Panc1 (cell line): ENCODE data around the gene HNRNPD. TPM values are rescaled to one million over a fixed set of nuclear protein-coding genes. Genes with fewer than 3 reads are reported as not detected.

Source experiments
- ATAC-seq: fragments of 200-7000 bp; cut with Tn5 transposase; 2 replicates; pipeline ENCODE4 v1.9.1; 2020; ENCODE audit warnings: mild to moderate bottlenecking, moderate library complexity
- BruUV-seq: library from RNA; stranded (reverse); fragments of 400-500 nt; replicated peaks from 2 replicates; lab custom pipeline; 2021; lab: Mats Ljungman, UMichigan
- CTCF ChIA-PET: fragments of 300-600 bp; sonication (Branson Sonifier 250); formaldehyde crosslinking; loops from one replicate; lab custom pipeline; 2022; ENCODE audit warnings: antibody characterized with exemption; lab: Charles Lee
- POLR2A ChIA-PET: fragments of 300-600 bp; sonication (Branson Sonifier 250); formaldehyde crosslinking; loops from one replicate; lab custom pipeline; 2022; ENCODE audit warnings: antibody characterized with exemption; lab: Charles Lee
- DNase-seq: peaks from one replicate; pipeline ENCODE4 v3.0.0-alpha.2; 2010; ENCODE audit warnings: low read depth, low spot score
- H3K27ac ChIP-seq: 2 replicates; pipeline ENCODE4 v1.5.1; 2011; ENCODE audit warnings: mild to moderate bottlenecking, low read length, inconsistent platforms
- H3K27me3 ChIP-seq: fragments of 200-500 bp; sonication (Bioruptor generic); 2 replicates; pipeline ENCODE4 v1.6.0; 2014; ENCODE audit warnings: low read length, inconsistent platforms; ENCODE audit not compliant: control insufficient read depth, insufficient read depth
- H3K36me3 ChIP-seq: fragments of 200-500 bp; sonication (Bioruptor generic); 2 replicates; pipeline ENCODE4 v1.5.1; 2014; ENCODE audit warnings: inconsistent platforms, mild to moderate bottlenecking, low read length, moderate library complexity; ENCODE audit not compliant: control insufficient read depth, insufficient read depth
- H3K4me1 ChIP-seq: 2 replicates; pipeline ENCODE4 v1.5.1; 2011; ENCODE audit warnings: inconsistent platforms, mild to moderate bottlenecking, low read length, moderate library complexity; ENCODE audit not compliant: control insufficient read depth, insufficient read depth
- H3K4me3 ChIP-seq, 2 experiments: 2 replicates each; pipeline ENCODE4 v1.5.1; 2011 to 2012; ENCODE audit warnings: low read depth in 2 of 2, low read length in 2 of 2, mild to moderate bottlenecking in 2 of 2, inconsistent platforms in 1 of 2, moderate library complexity in 1 of 2
- H3K9me3 ChIP-seq: fragments of 200-500 bp; sonication (Bioruptor generic); 2 replicates; pipeline ENCODE4 v1.5.1; 2014; ENCODE audit warnings: low read depth, mild to moderate bottlenecking, inconsistent platforms, low read length, moderate library complexity; ENCODE audit not compliant: control insufficient read depth, insufficient read depth
- POLR2AphosphoS5 ChIP-seq: IDR thresholded peaks from 2 replicates; pipeline ENCODE4 v1.6.1; 2012; ENCODE audit warnings: mild to moderate bottlenecking, low read depth, low read length, moderate library complexity
- SIN3A ChIP-seq: IDR thresholded peaks from 2 replicates; pipeline ENCODE4 v1.6.1; 2012; ENCODE audit warnings: low read depth, mild to moderate bottlenecking, low read length, moderate library complexity, borderline replicate concordance; ENCODE audit not compliant: insufficient read depth
- TCF7L2 ChIP-seq: IDR thresholded peaks from 2 replicates; pipeline ENCODE4 v1.6.1; 2011; ENCODE audit warnings: mild to moderate bottlenecking, low read depth, low read length, inconsistent platforms
- in situ Hi-C: cut with HindIII; loops from 2 replicates; pipeline ENCODE4 v1.10.0; 2016; ENCODE audit warnings: low sequenced_read_pairs, low pct_unique_long_range_greater_than_20kb
- intact Hi-C: fragments of 100-400 bp; cut with micrococcal nuclease; formaldehyde crosslinking; loops from one replicate; pipeline ENCODE4 v1.10.0; 2022; ENCODE audit not compliant: unreplicated experiment
- total RNA-seq: library from RNA; stranded (reverse); gene quantifications from one replicate; pipeline ENCODE4 v1.2.1, GENCODE V29; 2021; ENCODE audit not compliant: unreplicated experiment
- TF ChIP-seq, protein P1 (sequence below): fragments of 450-650 bp; IDR thresholded peaks from 2 replicates; pipeline ENCODE4 v1.5.1; 2017; ENCODE audit warnings: mild to moderate bottlenecking
- TF ChIP-seq, protein P2 (sequence below), 2 experiments: IDR thresholded peaks; 2 replicates each; pipeline ENCODE4 v1.6.1; 2011 to 2012; ENCODE audit warnings: low read depth in 2 of 2, control low read depth in 1 of 2, low read length in 1 of 2, mild to moderate bottlenecking in 1 of 2, moderate library complexity in 1 of 2; ENCODE audit not compliant: insufficient read depth in 1 of 2

Gene HNRNPD
- total RNA-seq, 1 experiment from 2014 or later = 170 TPM

DNA sequence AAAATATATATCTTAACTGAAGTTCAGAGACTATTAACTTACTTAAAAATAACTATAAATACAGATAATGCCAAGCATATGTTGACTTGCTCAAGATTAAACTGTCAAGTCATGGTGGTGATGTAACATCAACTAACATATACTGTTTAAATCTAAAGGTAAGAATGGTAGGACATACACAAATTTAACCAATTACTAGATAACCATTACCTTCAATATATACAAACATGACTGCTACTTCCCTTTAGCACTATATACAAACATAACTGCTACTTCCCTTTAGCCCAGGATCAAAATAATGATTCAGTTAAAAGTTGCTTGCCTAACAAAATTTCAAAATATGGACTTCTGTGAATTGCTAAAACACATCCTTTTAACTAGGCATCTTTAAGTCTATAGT is 14.9 kb downstream of the HNRNPD start:
- no peaks in the 10 kb centered on the region for H3K27me3 ChIP-seq
- intact Hi-C loops = no loop called here
- H3K4me1 ChIP-seq = peaks cover 7% of the 10 kb centered on the region
- no peaks in the 10 kb centered on the region for H3K9me3 ChIP-seq
- no peak overlapping the region for H3K27ac ChIP-seq
- in situ Hi-C loops = no loop called here
- TF ChIP-seq, protein P1, sequence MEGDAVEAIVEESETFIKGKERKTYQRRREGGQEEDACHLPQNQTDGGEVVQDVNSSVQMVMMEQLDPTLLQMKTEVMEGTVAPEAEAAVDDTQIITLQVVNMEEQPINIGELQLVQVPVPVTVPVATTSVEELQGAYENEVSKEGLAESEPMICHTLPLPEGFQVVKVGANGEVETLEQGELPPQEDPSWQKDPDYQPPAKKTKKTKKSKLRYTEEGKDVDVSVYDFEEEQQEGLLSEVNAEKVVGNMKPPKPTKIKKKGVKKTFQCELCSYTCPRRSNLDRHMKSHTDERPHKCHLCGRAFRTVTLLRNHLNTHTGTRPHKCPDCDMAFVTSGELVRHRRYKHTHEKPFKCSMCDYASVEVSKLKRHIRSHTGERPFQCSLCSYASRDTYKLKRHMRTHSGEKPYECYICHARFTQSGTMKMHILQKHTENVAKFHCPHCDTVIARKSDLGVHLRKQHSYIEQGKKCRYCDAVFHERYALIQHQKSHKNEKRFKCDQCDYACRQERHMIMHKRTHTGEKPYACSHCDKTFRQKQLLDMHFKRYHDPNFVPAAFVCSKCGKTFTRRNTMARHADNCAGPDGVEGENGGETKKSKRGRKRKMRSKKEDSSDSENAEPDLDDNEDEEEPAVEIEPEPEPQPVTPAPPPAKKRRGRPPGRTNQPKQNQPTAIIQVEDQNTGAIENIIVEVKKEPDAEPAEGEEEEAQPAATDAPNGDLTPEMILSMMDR = no peak
- no peak for TF ChIP-seq SIN3A
- DNase-seq = no peak
- CTCF ChIA-PET = no interaction called here
- BruUV-seq = no TSS peak
- POLR2A ChIA-PET = no interaction called here
- no peak overlapping the region for H3K4me3 ChIP-seq
- H3K36me3 ChIP-seq = peaks cover 38% of the 10 kb centered on the region
- ATAC-seq = no peak

- POLR2A ChIA-PET = no interaction called here
- Histone ChIP-seq H3K27ac (no peak overlapping the region), H3K27me3 (no peaks in the 10 kb centered on the region), H3K4me3 (no peak overlapping the region), H3K9me3 (no peaks in the 10 kb centered on the region), H3K4me1 (peaks cover 2% of the 10 kb centered on the region), H3K36me3 (peaks cover 47% of the 10 kb centered on the region)
- intact Hi-C loops = no loop called here
- DNase-seq (no peak), ATAC-seq (no peak)
- BruUV-seq = no TSS peak
- TF ChIP-seq, protein P2, sequence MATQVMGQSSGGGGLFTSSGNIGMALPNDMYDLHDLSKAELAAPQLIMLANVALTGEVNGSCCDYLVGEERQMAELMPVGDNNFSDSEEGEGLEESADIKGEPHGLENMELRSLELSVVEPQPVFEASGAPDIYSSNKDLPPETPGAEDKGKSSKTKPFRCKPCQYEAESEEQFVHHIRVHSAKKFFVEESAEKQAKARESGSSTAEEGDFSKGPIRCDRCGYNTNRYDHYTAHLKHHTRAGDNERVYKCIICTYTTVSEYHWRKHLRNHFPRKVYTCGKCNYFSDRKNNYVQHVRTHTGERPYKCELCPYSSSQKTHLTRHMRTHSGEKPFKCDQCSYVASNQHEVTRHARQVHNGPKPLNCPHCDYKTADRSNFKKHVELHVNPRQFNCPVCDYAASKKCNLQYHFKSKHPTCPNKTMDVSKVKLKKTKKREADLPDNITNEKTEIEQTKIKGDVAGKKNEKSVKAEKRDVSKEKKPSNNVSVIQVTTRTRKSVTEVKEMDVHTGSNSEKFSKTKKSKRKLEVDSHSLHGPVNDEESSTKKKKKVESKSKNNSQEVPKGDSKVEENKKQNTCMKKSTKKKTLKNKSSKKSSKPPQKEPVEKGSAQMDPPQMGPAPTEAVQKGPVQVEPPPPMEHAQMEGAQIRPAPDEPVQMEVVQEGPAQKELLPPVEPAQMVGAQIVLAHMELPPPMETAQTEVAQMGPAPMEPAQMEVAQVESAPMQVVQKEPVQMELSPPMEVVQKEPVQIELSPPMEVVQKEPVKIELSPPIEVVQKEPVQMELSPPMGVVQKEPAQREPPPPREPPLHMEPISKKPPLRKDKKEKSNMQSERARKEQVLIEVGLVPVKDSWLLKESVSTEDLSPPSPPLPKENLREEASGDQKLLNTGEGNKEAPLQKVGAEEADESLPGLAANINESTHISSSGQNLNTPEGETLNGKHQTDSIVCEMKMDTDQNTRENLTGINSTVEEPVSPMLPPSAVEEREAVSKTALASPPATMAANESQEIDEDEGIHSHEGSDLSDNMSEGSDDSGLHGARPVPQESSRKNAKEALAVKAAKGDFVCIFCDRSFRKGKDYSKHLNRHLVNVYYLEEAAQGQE (IDR thresholded peaks at IDR 0.05; ENCODE audit: insufficient read depth in 1 of 2, low read depth in 2 of 2, low read length in 1 of 2) = no peak
- no peak for TF ChIP-seq TCF7L2
- no peak for TF ChIP-seq POLR2AphosphoS5
- no peak for TF ChIP-seq SIN3A
- TF ChIP-seq, protein P1 = no peak
- in situ Hi-C loops = no loop called here
- CTCF ChIA-PET = no interaction called here
These were observed 16.2 kb downstream of the HNRNPD start for GRCh38 chr4:82357640-82358039.
